H9 (cell line): ENCODE results near the gene MAP1LC3C. TPM values are rescaled to one million over a fixed set of nuclear protein-coding genes. Genes with fewer than 3 reads are reported as not detected.

Experiments
- DNase-seq: peaks from one replicate; pipeline ENCODE4 v3.0.0-alpha.2; 2017
- H2AFZ ChIP-seq: one replicate; pipeline ENCODE4 v1.6.1; 2013; ENCODE audit warnings: mild to moderate bottlenecking, low read length, control low read depth, moderate library complexity
- H2AK5ac ChIP-seq: 2 replicates; pipeline ENCODE4 v1.6.1; 2013; ENCODE audit warnings: low read length, control low read depth, mixed read lengths; ENCODE audit not compliant: insufficient read length
- H2BK120ac ChIP-seq: one replicate; pipeline ENCODE4 v1.6.1; 2013; ENCODE audit warnings: low read depth, mild to moderate bottlenecking, low read length, control low read depth, inconsistent platforms; ENCODE audit not compliant: poor library complexity, severe bottlenecking
- H2BK12ac ChIP-seq: 2 replicates; pipeline ENCODE4 v1.6.1; 2013; ENCODE audit warnings: low read length, control low read depth, mixed read lengths, low read depth; ENCODE audit not compliant: insufficient read length
- H2BK15ac ChIP-seq: 2 replicates; pipeline ENCODE4 v1.6.1; 2013; ENCODE audit warnings: low read depth, low read length, control low read depth
- H2BK20ac ChIP-seq: one replicate; pipeline ENCODE4 v1.6.1; 2013; ENCODE audit warnings: low read depth, mild to moderate bottlenecking, low read length, control low read depth, inconsistent platforms; ENCODE audit not compliant: poor library complexity, severe bottlenecking
- H2BK5ac ChIP-seq: 2 replicates; pipeline ENCODE4 v1.6.1; 2013; ENCODE audit warnings: low read length, control low read depth, mixed read lengths; ENCODE audit not compliant: insufficient read length
- H3K14ac ChIP-seq: 2 replicates; pipeline ENCODE4 v1.6.1; 2013; ENCODE audit warnings: low read length, control low read depth; ENCODE audit not compliant: insufficient read depth
- H3K18ac ChIP-seq: 2 replicates; pipeline ENCODE4 v1.6.1; 2013; ENCODE audit warnings: low read depth, mild to moderate bottlenecking, mixed read lengths, low read length, control low read depth; ENCODE audit not compliant: insufficient read length
- H3K23ac ChIP-seq: 2 replicates; pipeline ENCODE4 v1.6.1; 2013; ENCODE audit warnings: low read length, control low read depth, mixed read lengths, low read depth; ENCODE audit not compliant: insufficient read length
- H3K23me2 ChIP-seq: 2 replicates; pipeline ENCODE4 v1.6.1; 2013; ENCODE audit warnings: low read depth, mild to moderate bottlenecking, mixed read lengths, low read length, control low read depth; ENCODE audit not compliant: insufficient read length, poor library complexity, severe bottlenecking
- H3K27ac ChIP-seq: 2 replicates; pipeline ENCODE4 v1.5.1; 2013; ENCODE audit warnings: low read length, control low read depth, mixed read lengths, low read depth; ENCODE audit not compliant: insufficient read length
- H3K27me3 ChIP-seq: 2 replicates; pipeline ENCODE4 v1.6.1; 2013; ENCODE audit warnings: low read length, control low read depth, inconsistent platforms; ENCODE audit not compliant: insufficient read depth
- H3K4ac ChIP-seq: 2 replicates; pipeline ENCODE4 v1.6.1; 2013; ENCODE audit warnings: low read depth, mild to moderate bottlenecking, control low read depth, inconsistent platforms, low read length, moderate library complexity
- H3K4me1 ChIP-seq: 2 replicates; pipeline ENCODE4 v1.6.1; 2013; ENCODE audit warnings: low read length, control low read depth, inconsistent platforms; ENCODE audit not compliant: insufficient read depth
- H3K4me2 ChIP-seq: 2 replicates; pipeline ENCODE4 v1.6.1; 2013; ENCODE audit warnings: low read length, control low read depth, mixed read lengths; ENCODE audit not compliant: insufficient read length, insufficient read depth
- H3K56ac ChIP-seq: 2 replicates; pipeline ENCODE4 v1.6.1; 2013; ENCODE audit warnings: low read depth, mild to moderate bottlenecking, mixed read lengths, low read length, control low read depth; ENCODE audit not compliant: insufficient read length
- H3K79me1 ChIP-seq: 2 replicates; pipeline ENCODE4 v1.6.1; 2013; ENCODE audit warnings: low read depth, mild to moderate bottlenecking, moderate library complexity, low read length, control low read depth, inconsistent platforms; ENCODE audit not compliant: insufficient read depth, poor library complexity, severe bottlenecking
- H3K79me2 ChIP-seq: 2 replicates; pipeline ENCODE4 v1.6.1; 2013; ENCODE audit warnings: low read length, control low read depth, inconsistent platforms; ENCODE audit not compliant: insufficient read depth
- H3K9ac ChIP-seq: 2 replicates; pipeline ENCODE4 v1.6.1; 2013; ENCODE audit warnings: low read length, control low read depth, mixed read lengths; ENCODE audit not compliant: insufficient read length; ENCODE audit errors: extremely low read depth
- H3K9me3 ChIP-seq: one replicate; pipeline ENCODE4 v1.6.1; 2013; ENCODE audit warnings: low read depth, low read length, inconsistent platforms; ENCODE audit not compliant: control insufficient read depth
- H3T11ph ChIP-seq: one replicate; pipeline ENCODE4 v1.6.1; 2013; ENCODE audit warnings: mild to moderate bottlenecking, low read length, control low read depth, inconsistent platforms
- H4K20me1 ChIP-seq: one replicate; pipeline ENCODE4 v1.6.1; 2013; ENCODE audit not compliant: control insufficient read depth, insufficient read length, insufficient read depth
- H4K5ac ChIP-seq: 2 replicates; pipeline ENCODE4 v1.6.1; 2013; ENCODE audit warnings: low read depth, mild to moderate bottlenecking, mixed read lengths, low read length, control low read depth; ENCODE audit not compliant: insufficient read length
- H4K8ac ChIP-seq: replicated peaks from 2 replicates; pipeline ENCODE4 v1.6.1; 2013; ENCODE audit warnings: low read length, control low read depth, mixed read lengths, low read depth; ENCODE audit not compliant: insufficient read length
- H4K91ac ChIP-seq: 2 replicates; pipeline ENCODE4 v1.6.1; 2013; ENCODE audit warnings: low read depth, mild to moderate bottlenecking, moderate library complexity, mixed read lengths, low read length, control low read depth; ENCODE audit not compliant: insufficient read length
- H3K27ac Mint-ChIP-seq, 3 experiments: 2 replicates in 2 of 3; 3 replicates in 1 of 3; pipeline ENCODE4 v1.8.0; 2020 to 2021; ENCODE audit warnings: mixed read lengths in 3 of 3, mild to moderate bottlenecking in 1 of 3, moderate library complexity in 1 of 3
- H3K27me3 Mint-ChIP-seq: 2 replicates; pipeline ENCODE4 v1.8.0; 2021; ENCODE audit warnings: low read depth, mild to moderate bottlenecking, moderate library complexity, mixed read lengths
- H3K36me3 Mint-ChIP-seq, 3 experiments: 2 replicates in 2 of 3; 3 replicates in 1 of 3; pipeline ENCODE4 v1.8.0; 2020 to 2021; ENCODE audit warnings: low read depth in 3 of 3, mixed read lengths in 3 of 3; ENCODE audit not compliant: insufficient read depth in 1 of 3
- H3K4me1 Mint-ChIP-seq, 2 experiments: 2 replicates each; pipeline ENCODE4 v1.8.0; 2020; ENCODE audit warnings: mixed read lengths in 2 of 2
- H3K4me3 Mint-ChIP-seq, 2 experiments: 2 replicates in 1 of 2; 3 replicates in 1 of 2; pipeline ENCODE4 v1.8.0; 2020 to 2021; ENCODE audit warnings: mild to moderate bottlenecking in 2 of 2, mixed read lengths in 2 of 2, moderate library complexity in 1 of 2
- H3K9me3 Mint-ChIP-seq, 2 experiments: 2 replicates in 1 of 2; 3 replicates in 1 of 2; pipeline ENCODE4 v1.8.0; 2020; ENCODE audit warnings: mild to moderate bottlenecking in 2 of 2, mixed read lengths in 2 of 2, moderate library complexity in 1 of 2
- CTCF ChIP-seq: fragments of 200-600 bp; sonication (generic); conservative IDR thresholded peaks from 3 replicates; pipeline ENCODE4 v1.8.0; 2021; ENCODE audit warnings: antibody characterized with exemption, mild to moderate bottlenecking
- WGBS: extraction: QIAGEN DNeasy Blood & Tissue Kit; methylation state at CpG from one replicate; pipeline ENCODE4 v1.1.7; 2013; ENCODE audit warnings: missing lambda C conversion rate, low lambda C conversion rate, mixed read lengths; ENCODE audit not compliant: insufficient read length; ENCODE audit errors: extremely low coverage; 5-methylcytosine and 5-hydroxymethylcytosine counted together
- total RNA-seq: library from RNA; stranded (reverse); gene quantifications from 2 replicates; pipeline ENCODE4 v1.2.1, GENCODE V29; 2021

MAP1LC3C gene
- total RNA-seq, 1 experiment from 2014 or later: 3.6 TPM

GRCh38 chr1:242023805-242024204 lies 24.9 kb upstream of the MAP1LC3C start:
- Mint-ChIP-seq H3K27me3 (no peaks in the 10 kb centered on the region; the same call in 1 of the 2 replicates), H3K27ac (no peak overlapping the region), H3K36me3 (peaks cover 0 to 8% (median 0%) of the 10 kb centered on the region in 3 experiments; a peak in 2 of 7 replicates), H3K4me3 (no peak overlapping the region), H3K9me3 (peaks cover 3 to 6% of the 10 kb centered on the region in 2 experiments; a peak in 4 of 5 replicates), H3K4me1 (peaks cover 2 to 11% of the 10 kb centered on the region in 2 experiments)
- no peak overlapping the region for H4K91ac ChIP-seq
- H3K9me3 ChIP-seq: no peaks in the 10 kb centered on the region
- H3K9ac ChIP-seq: no peak overlapping the region
- H2AK5ac ChIP-seq: no peak overlapping the region
- H2BK12ac ChIP-seq: no peak overlapping the region
- H3K18ac ChIP-seq: no peak overlapping the region
- H3K4me2 ChIP-seq: no peak overlapping the region
- no CpG with 5 or more reads among the region's 6 CpGs for WGBS
- H2BK20ac ChIP-seq: no peak overlapping the region
- H2AFZ ChIP-seq: no peak overlapping the region
- no peak overlapping the region for H2BK5ac ChIP-seq
- H3K23ac ChIP-seq: no peak overlapping the region
- no peak overlapping the region for H2BK15ac ChIP-seq
- no peak overlapping the region for H3T11ph ChIP-seq
- TF ChIP-seq CTCF: no peak
- H3K23me2 ChIP-seq: no peaks in the 10 kb centered on the region
- H3K79me2 ChIP-seq: no peaks in the 10 kb centered on the region
- H3K4ac ChIP-seq: no peak overlapping the region
- no peak overlapping the region for H3K27ac ChIP-seq
- H4K20me1 ChIP-seq: no peaks in the 10 kb centered on the region
- H3K4me1 ChIP-seq: no peaks in the 10 kb centered on the region
- no peak for DNase-seq
- no peak overlapping the region for H2BK120ac ChIP-seq
- no peaks in the 10 kb centered on the region for H3K79me1 ChIP-seq
- no peak overlapping the region for H3K56ac ChIP-seq
- H4K5ac ChIP-seq: no peak overlapping the region
- no peak overlapping the region for H3K14ac ChIP-seq
- H3K27me3 ChIP-seq: no peaks in the 10 kb centered on the region
- no peak overlapping the region for H4K8ac ChIP-seq
